ENCODE results near the gene MAG. TPM values are rescaled to one million over a fixed set of nuclear protein-coding genes. Genes with fewer than 3 reads are reported as not detected.
A peak's percentile ranks its signal among the peaks of the same experiment; 100 is the strongest.

Gene MAG
- total and polyA plus RNA-seq, 9 of the 15 experiments (the other 6 are each of a cell fraction or from before 2014, with no cell fraction given) = 0.11 to 10.0 (median 1.6) TPM

GRCh38 chr19:35342430-35342829 lies 50.5 kb downstream of the MAG start:
- CTCF ChIA-PET (ENCODE audit: low intra/inter-chr PET ratio) = no interaction called here
- no peak overlapping the region for H3K27ac ChIP-seq (ENCODE audit: extremely low read depth, low read depth, low read length)
- FAIRE-seq = no peak
- H3K4me1 ChIP-seq (replicated peaks in 1 of 2; ENCODE audit: control insufficient read depth in 2 of 2, insufficient read depth in 2 of 2, low read length in 2 of 2) = peaks cover 6 to 29% of the 10 kb centered on the region in 2 experiments; a peak in 3 of 5 replicates
- no peak for TF ChIP-seq THRAP3 (IDR thresholded peaks at IDR 0.05; ENCODE audit: borderline replicate concordance)
- peak in 2 of 3 experiments; percentile 2 to 8; a peak in 1 of 6 replicates for TF ChIP-seq CTCF (IDR thresholded peaks at IDR 0.05 in 2 of 3, conservative IDR thresholded peaks at IDR 0.05 in 1 of 3; ENCODE audit: insufficient read depth in 2 of 3, low read depth in 1 of 3, low read length in 3 of 3)
- H3K9me3 ChIP-seq (replicated peaks; ENCODE audit: control insufficient read depth, insufficient read depth, low read depth, low read length) = no peaks in the 10 kb centered on the region
- ATAC-seq = peak; percentile 85
- H4K20me1 ChIP-seq (replicated peaks; ENCODE audit: control insufficient read depth, insufficient read depth, low read length) = no peaks in the 10 kb centered on the region
- H3K4me3 ChIP-seq = no peak overlapping the region
- no peaks in the 10 kb centered on the region for H3K27me3 ChIP-seq (ENCODE audit: control insufficient read depth in 2 of 2, insufficient read depth in 2 of 2, low read length in 2 of 2)
- 16% methylated on average over 5 of the region's 5 CpGs for WGBS (ENCODE audit: insufficient coverage, low coverage, missing lambda C conversion rate)
- no peaks in the 10 kb centered on the region for H3K9me1 ChIP-seq (ENCODE audit: control insufficient read depth, insufficient read depth, low read length)
- intact Hi-C loops (cut with micrococcal nuclease) (no loop called here), in situ Hi-C loops (cut with MboI) (no loop called here)
- peak overlapping the region in 1 of 2 experiments; percentile 4; a peak in 1 of 4 replicates for H3K9ac ChIP-seq (ENCODE audit: insufficient read depth in 1 of 2, low read depth in 2 of 2, low read length in 2 of 2)
- H3K79me2 ChIP-seq (ENCODE audit: control insufficient read depth, insufficient read depth, low read length) = no peaks in the 10 kb centered on the region
- POLR2A ChIA-PET = interaction anchor here (0.6 to 1.1 kb wide), 3 partner anchors 8 to 569 kb away, joined by 3 to 4 read pairs (median 3); no protein-coding TSS in a partner anchor
- no peaks in the 10 kb centered on the region for H3K36me3 ChIP-seq (ENCODE audit: control insufficient read depth, insufficient read depth, low read length)
- H3K4me2 ChIP-seq (ENCODE audit: insufficient read depth, low read length) = no peak overlapping the region
- DNase-seq (ENCODE audit: extremely low read depth in 1 of 4, low spot score in 3 of 4) = peak in 1 of 4 experiments; percentile 21
- no peak overlapping the region for H2AFZ ChIP-seq (ENCODE audit: low read depth, low read length)
- BruUV-seq (replicated peaks) = no TSS peak

Data from K562 (cell line).